Endothelial cell of umbilical vein (primary cell): ENCODE results near the gene CARD6. TPM values are rescaled to one million over a fixed set of nuclear protein-coding genes. Genes with fewer than 3 reads are reported as not detected.

Experiments
- BruUV-seq: library from RNA; stranded (reverse); fragments of 400-500 nt; replicated peaks from 2 replicates; lab custom pipeline; 2021; lab: Mats Ljungman, UMichigan
- CTCF ChIA-PET: fragments of 300-600, 350-600 bp; sonication (Branson Sonifier 250); formaldehyde crosslinking; loops from one replicate; lab custom pipeline; 2021; ENCODE audit warnings: antibody characterized with exemption, inconsistent platforms; lab: Charles Lee
- POLR2A ChIA-PET: fragments of 300-600, 350-600 bp; sonication (Branson Sonifier 250); formaldehyde crosslinking; loops from one replicate; lab custom pipeline; 2021; ENCODE audit warnings: antibody characterized with exemption, inconsistent platforms; lab: Charles Lee
- DNase-seq: peaks from one replicate; pipeline ENCODE4 v3.0.0-alpha.2; 2011; ENCODE audit warnings: low read depth, low spot score
- FAIRE-seq: peaks from 2 replicates; lab custom pipeline; 2011; peaks lifted over from hg19 to GRCh38; lab: Jason Lieb, UNC
- H2AFZ ChIP-seq: 2 replicates; pipeline ENCODE4 v1.6.0; 2012; ENCODE audit warnings: low read depth, low read length, control low read depth, inconsistent platforms
- H3K27ac ChIP-seq: 2 replicates; pipeline ENCODE4 v1.5.1; 2011; ENCODE audit warnings: low read depth, mild to moderate bottlenecking, control low read depth, low read length, moderate library complexity; ENCODE audit not compliant: insufficient read depth
- H3K27me3 ChIP-seq, 2 experiments: 2 replicates each; pipeline versions ENCODE4 v1.6.0 to v1.6.1; 2011; ENCODE audit warnings: low read length in 2 of 2, mixed read lengths in 1 of 2; ENCODE audit not compliant: control insufficient read depth in 2 of 2, insufficient read depth in 2 of 2
- H3K36me3 ChIP-seq, 2 experiments: 2 replicates in 1 of 2; 3 replicates in 1 of 2; pipeline ENCODE4 v1.5.1; 2011; ENCODE audit warnings: low read length in 2 of 2, mild to moderate bottlenecking in 1 of 2, moderate library complexity in 1 of 2; ENCODE audit not compliant: control insufficient read depth in 2 of 2, insufficient read depth in 2 of 2; ENCODE audit errors: extremely low read depth in 1 of 2
- H3K4me1 ChIP-seq: 3 replicates; pipeline ENCODE4 v1.5.1; 2011; ENCODE audit warnings: mild to moderate bottlenecking, low read length; ENCODE audit not compliant: control insufficient read depth, insufficient read depth; ENCODE audit errors: extremely low read depth
- H3K4me2 ChIP-seq: 2 replicates; pipeline ENCODE4 v1.6.1; 2011; ENCODE audit warnings: low read length, control low read depth, mixed read lengths; ENCODE audit not compliant: insufficient read depth
- H3K4me3 ChIP-seq, 3 experiments: fragments of 200-600 bp in 1 of 3; sonication (generic), shearing (Covaris generic) in 1 of 3; replicated peaks in 1 of 3; 2 replicates each; pipeline ENCODE4 v1.5.1; 2011 to 2016; ENCODE audit warnings: control low read depth in 3 of 3, low read length in 3 of 3, mild to moderate bottlenecking in 2 of 3, inconsistent platforms in 1 of 3, low read depth in 1 of 3, moderate library complexity in 1 of 3; ENCODE audit not compliant: insufficient read depth in 1 of 3
- H3K79me2 ChIP-seq: 2 replicates; pipeline ENCODE4 v1.6.0; 2012; ENCODE audit warnings: low read length, inconsistent platforms; ENCODE audit not compliant: control insufficient read depth, insufficient read depth
- H3K9ac ChIP-seq: replicated peaks from 2 replicates; pipeline ENCODE3; 2011; ENCODE audit warnings: low read length, control low read depth; ENCODE audit not compliant: insufficient read depth; ENCODE audit errors: extremely low read depth
- H3K9me1 ChIP-seq: replicated peaks from 3 replicates; pipeline ENCODE4 v1.6.0; 2011; ENCODE audit warnings: mild to moderate bottlenecking, low read length; ENCODE audit not compliant: control insufficient read depth, insufficient read depth; ENCODE audit errors: extremely low read depth
- H3K9me3 ChIP-seq: replicated peaks from 2 replicates; pipeline ENCODE4 v1.5.1; 2012; ENCODE audit warnings: low read length, inconsistent platforms; ENCODE audit not compliant: control insufficient read depth, insufficient read depth
- H4K20me1 ChIP-seq: replicated peaks from 2 replicates; pipeline ENCODE3; 2011; ENCODE audit warnings: mild to moderate bottlenecking, low read length; ENCODE audit not compliant: control insufficient read depth, insufficient read depth; ENCODE audit errors: extremely low read depth
- CTCF ChIP-seq, 2 donors: IDR thresholded peaks; 1 replicate in 1 of 2; 2 replicates in 1 of 2; pipeline ENCODE4 v1.5.1; 2011; ENCODE audit warnings: low read length in 2 of 2, mild to moderate bottlenecking in 2 of 2, moderate library complexity in 2 of 2, control low read depth in 1 of 2, inconsistent platforms in 1 of 2, low read depth in 1 of 2; ENCODE audit not compliant: insufficient read depth in 1 of 2; ENCODE audit errors: extremely low read depth in 1 of 2
- EZH2 ChIP-seq: IDR thresholded peaks from 2 replicates; pipeline ENCODE4 v1.6.1; 2012; ENCODE audit warnings: borderline replicate concordance, low read depth, mild to moderate bottlenecking, moderate library complexity, low read length, inconsistent platforms; ENCODE audit not compliant: severe bottlenecking
- FOS ChIP-seq: IDR thresholded peaks from 2 replicates; pipeline ENCODE4 v1.6.1; 2011; ENCODE audit warnings: mild to moderate bottlenecking, low read length, moderate library complexity, borderline replicate concordance; ENCODE audit not compliant: insufficient read depth
- GATA2 ChIP-seq: IDR thresholded peaks from 2 replicates; pipeline ENCODE4 v1.7.0; 2011; ENCODE audit warnings: low read depth, mild to moderate bottlenecking, moderate library complexity, mixed read lengths, low read length; ENCODE audit not compliant: insufficient read length, insufficient read depth
- JUN ChIP-seq: IDR thresholded peaks from 2 replicates; pipeline ENCODE4 v1.6.1; 2011; ENCODE audit warnings: borderline replicate concordance, low read depth; ENCODE audit not compliant: insufficient read length, insufficient read depth
- MAX ChIP-seq: IDR thresholded peaks from 2 replicates; pipeline ENCODE4 v1.6.1; 2011; ENCODE audit not compliant: insufficient read depth, insufficient read length
- MYC ChIP-seq: IDR thresholded peaks from one replicate; pipeline ENCODE4 v1.6.1; 2011; ENCODE audit warnings: mild to moderate bottlenecking, low read depth, low read length
- POLR2A ChIP-seq: IDR thresholded peaks from 2 replicates; pipeline ENCODE4 v1.6.1; 2012; ENCODE audit warnings: low read depth, mild to moderate bottlenecking, control low read depth, low read length
- POLR2AphosphoS5 ChIP-seq: IDR thresholded peaks from 2 replicates; pipeline ENCODE4 v1.6.1; 2012; ENCODE audit warnings: low read depth, mild to moderate bottlenecking, control low read depth, low read length, moderate library complexity; ENCODE audit not compliant: insufficient read depth
- dilution Hi-C: fragments of 300-500 bp; cut with MboI; formaldehyde crosslinking; loops from one replicate; pipeline ENCODE4 v1.15.0; 2019; ENCODE audit warnings: low sequenced_read_pairs; ENCODE audit not compliant: extremely low pct_ligation_motif_present
- intact Hi-C: fragments of 100-400 bp; cut with micrococcal nuclease; formaldehyde crosslinking; loops from one replicate; pipeline ENCODE4 v1.10.0; 2022
- polyA plus RNA-seq, 4 experiments: library from polyadenylated mRNA; depleted of rRNA in 3 of 4; stranded (reverse) in 3 of 4; unstranded in 1 of 4; fragments of >200 nt; gene quantifications; 2 replicates each; pipeline versions ENCODE4 v1.2.1 to v1.2.3, GENCODE V29; 2011 to 2012; ENCODE audit warnings: missing spikeins in 1 of 4
- total RNA-seq: library from RNA; stranded (reverse); gene quantifications from 2 replicates; pipeline ENCODE4 v1.2.3, GENCODE V29; 2021

The CARD6 gene
- total and polyA plus RNA-seq, 2 donors (not counting 3 experiments of a cell fraction or from before 2014, with no cell fraction given): 11.0 to 23.8 TPM

- Histone ChIP-seq H3K27ac (no peak overlapping the region), H3K36me3 (no peaks in the 10 kb centered on the region), H3K4me1 (no peaks in the 10 kb centered on the region), H3K9ac (no peak overlapping the region), H3K27me3 (no peaks in the 10 kb centered on the region), H3K79me2 (no peaks in the 10 kb centered on the region), H3K4me3 (no peak overlapping the region), H3K9me1 (no peaks in the 10 kb centered on the region), H3K9me3 (no peaks in the 10 kb centered on the region), H2AFZ (no peak overlapping the region), H3K4me2 (no peak overlapping the region), H4K20me1 (no peaks in the 10 kb centered on the region)
- dilution Hi-C loops (no loop called here), intact Hi-C loops (no loop called here)
- FAIRE-seq (no peak), DNase-seq (no peak)
- ChIA-PET CTCF (interaction anchor here (1.2 kb wide), 1 partner anchor 14 kb away, joined by 4 read pairs; no protein-coding TSS in a partner anchor), POLR2A (no interaction called here)
- TF ChIP-seq POLR2AphosphoS5 (no peak), EZH2 (no peak), MYC (no peak), POLR2A (no peak), GATA2 (no peak), JUN (no peak), MAX (no peak), FOS (no peak)
- BruUV-seq: no TSS peak
These were observed 25.7 kb downstream of the CARD6 start for GRCh38 chr5:40866844-40867243.

GRCh38 chr5:40869384-40869783, 28.2 kb downstream of the CARD6 start:
- CTCF ChIA-PET: interaction anchor here (1.3 kb wide), 1 partner anchor 11 kb away, joined by 5 read pairs; no protein-coding TSS in a partner anchor
- Histone ChIP-seq H3K79me2 (no peaks in the 10 kb centered on the region), H3K9me3 (no peaks in the 10 kb centered on the region), H3K27me3 (no peaks in the 10 kb centered on the region), H3K9ac (no peak overlapping the region), H4K20me1 (no peaks in the 10 kb centered on the region), H3K4me2 (no peak overlapping the region), H3K4me1 (no peaks in the 10 kb centered on the region), H3K36me3 (no peaks in the 10 kb centered on the region), H2AFZ (no peak overlapping the region), H3K27ac (no peak overlapping the region), H3K9me1 (no peaks in the 10 kb centered on the region), H3K4me3 (no peak overlapping the region)
- BruUV-seq: no TSS peak
- dilution Hi-C loops (no loop called here), intact Hi-C loops (no loop called here)
- no peak for FAIRE-seq
- TF ChIP-seq MAX (no peak), POLR2A (no peak), EZH2 (no peak), JUN (no peak), FOS (no peak), CTCF (IDR thresholded peaks at IDR 0.05; ENCODE audit: extremely low read depth in 1 of 2, insufficient read depth in 1 of 2, low read depth in 1 of 2, low read length in 2 of 2) (no peak), MYC (no peak), POLR2AphosphoS5 (no peak), GATA2 (no peak)
- POLR2A ChIA-PET: no interaction called here
- DNase-seq: no peak
